LNCAP (cell line): ENCODE measurements around the gene CAMKMT.

Experiments used
- CTCF ChIP-seq: fragments of 450-650 bp; IDR thresholded peaks from 2 replicates; pipeline ENCODE4 v1.5.1; 2017; ENCODE audit warnings: mild to moderate bottlenecking

Gene CAMKMT

GRCh38 chr2:44360749-44361329 lies 908 bp upstream of the CAMKMT start:
- TF ChIP-seq CTCF = no peak

- no peak for TF ChIP-seq CTCF
These were observed 664 bp downstream of the CAMKMT start for GRCh38 chr2:44362207-44363015.

GRCh38 chr2:44364604-44365003 lies 2.9 kb downstream of the CAMKMT start:
- TF ChIP-seq CTCF = no peak

DNA sequence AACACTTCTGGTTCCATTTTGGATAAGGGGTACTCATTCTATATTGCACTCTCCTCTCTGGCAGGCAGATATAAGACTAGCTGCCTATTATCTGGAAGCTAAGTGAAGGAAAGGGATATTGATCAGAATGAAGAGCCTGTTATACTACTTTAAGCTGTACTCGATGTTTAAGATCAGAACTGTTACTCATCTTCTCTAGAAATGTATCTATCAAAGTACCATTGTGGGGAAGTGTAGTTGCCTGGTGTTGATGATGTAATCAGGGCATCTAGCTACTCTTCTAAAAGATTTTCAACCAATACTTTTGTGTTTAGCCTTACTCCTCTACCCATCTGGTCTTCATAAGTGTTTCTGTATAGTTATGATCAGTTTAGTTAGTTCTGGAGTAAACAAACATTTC lies 5.8 kb downstream of the CAMKMT start:
- TF ChIP-seq CTCF = no peak

- no peak for TF ChIP-seq CTCF
These were observed 7.6 kb downstream of the CAMKMT start for GRCh38 chr2:44369392-44369791.

- TF ChIP-seq CTCF = no peak
These were observed 9.7 kb downstream of the CAMKMT start for GRCh38 chr2:44371445-44371844.

- no peak for TF ChIP-seq CTCF
These were observed 10.5 kb downstream of the CAMKMT start for GRCh38 chr2:44372246-44372645.
